ENCODE data around the gene ALG3.

GRCh38 chr3:184260724-184261269, 12.0 kb upstream of the ALG3 start:
- no peak for TF ChIP-seq CTCF (conservative IDR thresholded peaks at IDR 0.05; ENCODE audit: low read depth, low read length)
- no peak for TF ChIP-seq RAD21 (IDR thresholded peaks at IDR 0.05; ENCODE audit: low read length)
- no peak for TF ChIP-seq POLR2A (IDR thresholded peaks at IDR 0.05; ENCODE audit: low read depth, low read length)
- TF ChIP-seq SMC3 (IDR thresholded peaks at IDR 0.05; ENCODE audit: low read depth, low read length): no peak
- no peak for TF ChIP-seq BHLHE40 (IDR thresholded peaks at IDR 0.05; ENCODE audit: low read depth, low read length)
